Activated CD4-positive, alpha-beta memory T cell treated with anti-CD3 and anti-CD28 coated beads for 36 hours (primary cell): Measurements from ENCODE around the gene TSEN54. TPM values are rescaled to one million over a fixed set of nuclear protein-coding genes. Genes with fewer than 3 reads are reported as not detected.

Source experiments
- CTCF ChIA-PET: fragments of 350-600 bp; sonication (Branson Sonifier 250); formaldehyde crosslinking; loops from one replicate; lab custom pipeline; 2021; ENCODE audit warnings: antibody characterized with exemption, inconsistent platforms; lab: Charles Lee
- POLR2A ChIA-PET: fragments of 350-600 bp; sonication (Branson Sonifier 250); formaldehyde crosslinking; loops from one replicate; lab custom pipeline; 2021; ENCODE audit warnings: antibody characterized with exemption; lab: Charles Lee
- DNase-seq: peaks from one replicate; pipeline ENCODE4 v3.0.0-alpha.2; 2020
- H3K27ac Mint-ChIP-seq: one replicate; pipeline ENCODE4 v1.8.0; 2021; ENCODE audit warnings: mixed read lengths
- H3K27me3 Mint-ChIP-seq: one replicate; pipeline ENCODE4 v1.8.0; 2021; ENCODE audit warnings: mixed read lengths
- H3K36me3 Mint-ChIP-seq: one replicate; pipeline ENCODE4 v1.8.0; 2021; ENCODE audit warnings: mixed read lengths
- H3K4me1 Mint-ChIP-seq: one replicate; pipeline ENCODE4 v1.8.0; 2021; ENCODE audit warnings: low read depth, mixed read lengths
- H3K4me3 Mint-ChIP-seq: one replicate; pipeline ENCODE4 v1.8.0; 2021; ENCODE audit warnings: mild to moderate bottlenecking, mixed read lengths
- H3K9me3 Mint-ChIP-seq: one replicate; pipeline ENCODE4 v1.8.0; 2021; ENCODE audit warnings: mixed read lengths
- intact Hi-C: fragments of 100-400 bp; cut with micrococcal nuclease; formaldehyde crosslinking; loops from one replicate; pipeline ENCODE4 v1.15.1; 2023
- total RNA-seq, 2 experiments: library from RNA; stranded (reverse); gene quantifications; one replicate each; pipeline ENCODE4 v1.2.3, GENCODE V29; 2021

TSEN54 gene
- total RNA-seq, 2 experiments from 2014 or later = 34.9 to 39.7 TPM

DNA sequence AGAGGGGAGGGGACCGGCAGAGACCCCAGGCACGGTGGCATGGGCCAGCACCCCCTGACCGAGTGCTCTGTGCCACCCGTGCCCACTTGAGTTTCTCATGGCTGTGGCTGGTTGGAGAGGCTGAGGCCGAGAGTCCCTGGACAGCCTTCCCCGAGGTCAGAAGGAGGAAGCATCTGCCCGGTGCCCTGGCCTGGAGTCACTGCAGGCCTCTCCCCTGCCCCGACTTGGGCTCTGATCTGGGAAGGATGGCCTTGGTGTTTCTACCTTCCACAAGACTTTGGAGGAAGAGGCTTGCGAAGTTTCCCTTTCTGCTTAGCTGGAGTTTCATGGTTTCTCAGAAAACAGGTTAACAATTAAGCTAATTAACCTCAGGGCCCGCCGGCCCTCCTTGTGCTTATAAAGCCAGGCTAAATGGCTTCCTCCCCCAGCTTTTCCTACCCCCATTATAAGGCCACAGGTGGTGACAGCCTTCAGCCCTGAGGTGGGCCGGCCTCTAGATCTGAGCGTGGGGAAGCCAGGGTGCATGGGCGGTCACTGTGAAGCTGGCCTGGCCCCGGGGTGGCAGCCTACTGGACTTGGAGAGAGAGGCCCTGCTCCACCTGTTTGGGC lies 26.5 kb downstream of the TSEN54 start:
- Mint-ChIP-seq H3K9me3 (no peaks in the 10 kb centered on the region), H3K4me3 (no peak overlapping the region), H3K27ac (no peak overlapping the region), H3K36me3 (peaks cover 1% of the 10 kb centered on the region), H3K27me3 (no peaks in the 10 kb centered on the region), H3K4me1 (no peaks in the 10 kb centered on the region)
- POLR2A ChIA-PET = no interaction called here
- intact Hi-C loops = no loop called here
- CTCF ChIA-PET = interaction anchor here (1.0 kb wide), 1 partner anchor 90 kb away, joined by 3 read pairs; the partner anchor contains the start of gene SMIM5
- DNase-seq = no peak

DNA sequence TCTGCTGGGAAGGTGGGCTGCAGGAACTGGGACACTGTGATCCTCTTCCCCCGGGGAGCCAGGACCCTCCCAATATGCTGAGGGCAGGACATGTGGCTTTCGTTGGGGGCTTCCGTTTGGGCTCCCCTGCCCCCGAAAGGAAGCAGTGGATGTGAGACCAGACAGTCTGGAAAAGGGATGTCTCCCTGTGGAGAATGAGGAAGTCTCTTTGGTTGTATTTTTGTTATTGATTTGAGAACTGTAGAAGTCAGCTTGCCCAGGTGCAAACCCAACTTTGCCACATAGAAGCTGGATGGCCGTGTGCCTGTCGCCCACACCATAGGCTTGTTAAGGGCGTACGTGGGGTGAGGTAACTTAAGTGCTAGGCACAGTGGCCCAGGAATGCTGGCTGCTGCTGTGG lies 27.9 kb downstream of the TSEN54 start:
- H3K27me3 Mint-ChIP-seq = no peaks in the 10 kb centered on the region
- CTCF ChIA-PET = interaction anchor here (0.7 kb wide), 1 partner anchor 195 kb away, joined by 3 read pairs; no protein-coding TSS in a partner anchor
- H3K9me3 Mint-ChIP-seq = no peaks in the 10 kb centered on the region

DNA sequence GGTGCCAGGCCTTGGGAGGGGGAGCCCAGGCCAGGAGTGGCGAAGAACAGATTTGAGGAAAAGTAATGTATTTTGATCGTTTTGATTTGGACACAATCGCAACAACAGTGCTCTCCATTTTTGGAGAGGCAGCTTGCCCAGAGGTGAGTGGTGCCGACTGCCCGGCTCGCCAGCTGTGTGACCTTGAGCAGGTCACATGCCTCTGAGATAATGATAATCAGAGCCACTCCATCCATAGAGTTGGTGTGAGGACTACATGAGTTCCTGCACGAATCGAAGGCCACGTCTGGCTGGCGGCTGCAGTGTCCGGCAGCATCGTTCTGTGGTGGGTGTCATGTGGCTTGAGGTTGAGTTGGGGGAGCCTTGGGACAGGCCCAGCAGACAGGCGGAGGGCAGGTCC lies 29.9 kb downstream of the TSEN54 start:
- Mint-ChIP-seq H3K27ac (no peak overlapping the region), H3K9me3 (no peaks in the 10 kb centered on the region), H3K4me3 (no peak overlapping the region), H3K4me1 (no peaks in the 10 kb centered on the region), H3K27me3 (no peaks in the 10 kb centered on the region), H3K36me3 (peaks cover 1% of the 10 kb centered on the region)
- ChIA-PET POLR2A (no interaction called here), CTCF (no interaction called here)
- intact Hi-C loops = no loop called here
- no peak for DNase-seq

More for the DNA sequence above, 27.9 kb downstream of the TSEN54 start:
- no peak for DNase-seq
- intact Hi-C loops = no loop called here
- H3K4me3 Mint-ChIP-seq = no peak overlapping the region
- H3K36me3 Mint-ChIP-seq = peaks cover 1% of the 10 kb centered on the region
- H3K27ac Mint-ChIP-seq = no peak overlapping the region
- POLR2A ChIA-PET = no interaction called here
- no peaks in the 10 kb centered on the region for H3K4me1 Mint-ChIP-seq

DNA sequence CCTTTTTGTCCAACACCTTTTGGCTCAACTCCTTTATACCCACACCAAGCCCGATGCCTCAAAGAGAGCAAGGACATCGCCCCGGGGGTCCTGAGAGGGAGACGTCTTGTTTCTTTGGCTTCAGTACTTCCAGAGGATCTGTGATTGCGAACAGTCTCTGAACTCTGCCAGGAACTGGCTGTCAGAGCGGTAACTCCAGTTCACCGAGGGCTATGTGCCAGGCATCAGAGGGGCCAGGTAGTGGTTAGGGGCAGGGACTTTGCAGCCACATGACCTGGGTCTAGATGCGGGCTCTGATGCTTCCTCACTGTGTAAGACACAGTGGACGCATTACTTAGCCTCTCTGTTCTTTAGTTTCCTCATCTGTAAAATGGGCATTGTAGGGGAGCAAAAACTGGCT lies 30.8 kb downstream of the TSEN54 start:
- peaks cover 1% of the 10 kb centered on the region for H3K36me3 Mint-ChIP-seq
- no peak overlapping the region for H3K27ac Mint-ChIP-seq
- ChIA-PET POLR2A (no interaction called here), CTCF (interaction anchor here (1.4 kb wide), 1 partner anchor 54 kb away, joined by 3 read pairs; no protein-coding TSS in a partner anchor)
- intact Hi-C loops = no loop called here
- no peaks in the 10 kb centered on the region for H3K9me3 Mint-ChIP-seq
- H3K4me3 Mint-ChIP-seq = no peak overlapping the region
- no peak for DNase-seq
- no peaks in the 10 kb centered on the region for H3K4me1 Mint-ChIP-seq
- no peaks in the 10 kb centered on the region for H3K27me3 Mint-ChIP-seq

DNA sequence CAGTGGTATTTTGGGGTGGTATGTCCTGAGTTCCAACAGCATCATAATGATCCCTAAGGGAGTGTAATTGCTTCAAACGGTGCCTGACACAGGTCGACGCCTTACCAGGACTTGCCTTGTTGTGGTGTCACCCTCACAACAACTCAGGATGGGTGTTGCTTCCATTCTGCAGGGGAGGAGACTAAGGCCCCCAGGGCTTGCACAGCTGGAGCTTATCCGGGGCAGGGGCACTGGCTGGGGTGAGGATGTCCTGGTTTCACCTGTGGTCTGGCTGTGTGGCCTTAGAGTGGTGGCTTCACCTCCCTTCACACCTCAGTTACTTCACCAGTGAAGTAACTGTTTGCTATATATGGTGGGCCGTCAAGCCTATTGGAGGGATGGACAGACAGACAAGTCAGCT lies 32.5 kb downstream of the TSEN54 start:
- Mint-ChIP-seq H3K27me3 (no peaks in the 10 kb centered on the region), H3K27ac (no peak overlapping the region), H3K36me3 (no peaks in the 10 kb centered on the region), H3K9me3 (no peaks in the 10 kb centered on the region), H3K4me3 (no peak overlapping the region), H3K4me1 (no peaks in the 10 kb centered on the region)
- intact Hi-C loops = no loop called here
- no peak for DNase-seq
- ChIA-PET CTCF (no interaction called here), POLR2A (no interaction called here)

DNA sequence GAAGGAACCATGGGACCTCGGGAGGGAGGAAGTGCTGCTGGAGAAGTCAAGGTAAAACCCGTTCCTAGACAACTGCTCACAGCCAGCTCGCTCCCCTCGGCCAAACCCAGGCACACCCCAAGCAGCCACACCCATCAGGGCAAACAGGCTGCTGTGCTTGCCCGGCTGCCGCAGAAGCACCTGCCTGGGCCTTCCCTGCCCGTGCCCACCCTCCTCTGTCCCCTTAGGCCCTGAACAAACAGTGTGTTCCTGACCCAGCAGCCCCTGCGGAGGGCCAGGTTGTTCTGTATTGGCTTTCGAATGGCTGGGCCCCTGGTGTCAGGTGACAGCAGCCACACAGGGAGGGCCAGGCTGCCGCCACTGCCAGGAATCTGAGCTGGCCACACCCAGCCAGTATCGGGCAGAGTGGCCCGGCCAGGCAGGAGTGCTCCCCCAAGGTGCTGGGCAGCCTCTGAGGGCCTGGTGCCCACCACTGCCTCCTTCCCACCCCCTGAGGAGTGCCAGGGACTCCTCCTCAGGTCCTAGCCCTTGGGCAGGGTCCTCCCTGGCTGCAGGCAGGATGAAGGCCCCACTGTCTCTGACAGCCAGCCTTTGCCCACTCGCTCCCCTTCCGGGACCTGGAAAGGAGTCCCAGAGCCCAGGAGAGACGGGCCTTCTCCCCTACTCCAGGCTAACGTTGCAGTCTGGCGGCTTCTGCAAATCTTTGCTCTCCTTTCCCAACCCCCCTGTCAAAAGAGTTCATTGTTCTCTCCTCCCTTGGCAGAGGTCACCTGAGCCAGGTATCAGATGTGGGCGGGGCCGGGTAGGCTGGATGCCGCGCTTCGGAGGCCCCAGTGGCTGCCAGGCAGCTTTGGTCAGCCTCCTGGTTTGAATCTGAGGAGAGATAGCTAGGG lies 33.2 kb downstream of the TSEN54 start:
- no peaks in the 10 kb centered on the region for H3K36me3 Mint-ChIP-seq
- H3K27me3 Mint-ChIP-seq = no peaks in the 10 kb centered on the region
- H3K4me3 Mint-ChIP-seq = no peak overlapping the region
- intact Hi-C loops = no loop called here
- ChIA-PET POLR2A (no interaction called here), CTCF (interaction anchor here (0.9 kb wide), 1 partner anchor 199 kb away, joined by 3 read pairs; no protein-coding TSS in a partner anchor)
- no peaks in the 10 kb centered on the region for H3K4me1 Mint-ChIP-seq
- H3K9me3 Mint-ChIP-seq = no peaks in the 10 kb centered on the region
- DNase-seq = no peak
- no peak overlapping the region for H3K27ac Mint-ChIP-seq

DNA sequence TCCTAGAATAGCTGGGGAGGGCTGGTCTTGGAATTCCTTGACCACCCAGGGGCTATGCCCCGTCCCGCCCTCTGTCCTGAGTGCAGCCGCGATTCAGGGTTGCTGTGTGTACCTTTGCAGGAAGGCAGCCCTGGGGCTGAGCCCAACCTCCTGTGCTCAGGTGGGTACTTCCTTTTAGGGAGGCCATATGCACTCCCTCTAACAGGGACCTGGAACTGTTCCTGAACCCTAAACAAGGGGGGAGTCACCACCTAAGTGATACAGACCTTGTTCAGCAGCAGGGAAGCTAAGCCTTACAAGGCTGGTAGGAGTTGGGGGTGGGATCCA lies 33.8 kb downstream of the TSEN54 start:
- H3K4me3 Mint-ChIP-seq = no peak overlapping the region
- no peaks in the 10 kb centered on the region for H3K9me3 Mint-ChIP-seq
- H3K4me1 Mint-ChIP-seq = no peaks in the 10 kb centered on the region
- H3K27me3 Mint-ChIP-seq = no peaks in the 10 kb centered on the region
- no peak overlapping the region for H3K27ac Mint-ChIP-seq
- ChIA-PET POLR2A (interaction anchor here (0.6 kb wide), 1 partner anchor 128 kb away, joined by 5 read pairs; no protein-coding TSS in a partner anchor), CTCF (interaction anchor here (0.9 kb wide), 1 partner anchor 198 kb away, joined by 3 read pairs; no protein-coding TSS in a partner anchor)
- DNase-seq = no peak
- H3K36me3 Mint-ChIP-seq = no peaks in the 10 kb centered on the region
- intact Hi-C loops = no loop called here

DNA sequence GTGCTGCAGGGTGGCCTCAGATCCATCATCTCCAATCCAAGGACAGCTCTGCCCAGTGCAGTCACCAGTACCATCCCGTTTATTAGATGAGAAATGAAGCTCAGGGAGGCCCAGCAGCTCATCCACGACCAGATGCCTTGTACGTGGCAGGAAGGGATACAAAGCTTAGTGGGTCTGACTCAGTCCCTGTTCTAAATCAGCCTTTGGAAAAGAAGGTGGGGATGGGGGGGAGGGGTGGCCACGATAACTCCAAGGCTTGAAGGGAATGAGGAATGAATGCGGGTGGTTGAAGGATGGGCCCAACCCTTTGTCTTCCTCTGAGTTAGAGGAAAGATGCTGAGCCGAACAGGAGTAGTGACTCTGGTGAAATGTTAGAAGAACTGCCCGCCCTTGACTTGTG lies 34.9 kb downstream of the TSEN54 start:
- intact Hi-C loops = no loop called here
- Mint-ChIP-seq H3K4me3 (no peak overlapping the region), H3K36me3 (no peaks in the 10 kb centered on the region), H3K27ac (no peak overlapping the region), H3K27me3 (no peaks in the 10 kb centered on the region), H3K4me1 (no peaks in the 10 kb centered on the region), H3K9me3 (no peaks in the 10 kb centered on the region)
- ChIA-PET CTCF (interaction anchor here (0.6 to 0.9 kb wide), 2 partner anchors 82 kb away, joined by 3 read pairs; partner anchors contain the start of gene SMIM5), POLR2A (no interaction called here)
- no peak for DNase-seq

DNA sequence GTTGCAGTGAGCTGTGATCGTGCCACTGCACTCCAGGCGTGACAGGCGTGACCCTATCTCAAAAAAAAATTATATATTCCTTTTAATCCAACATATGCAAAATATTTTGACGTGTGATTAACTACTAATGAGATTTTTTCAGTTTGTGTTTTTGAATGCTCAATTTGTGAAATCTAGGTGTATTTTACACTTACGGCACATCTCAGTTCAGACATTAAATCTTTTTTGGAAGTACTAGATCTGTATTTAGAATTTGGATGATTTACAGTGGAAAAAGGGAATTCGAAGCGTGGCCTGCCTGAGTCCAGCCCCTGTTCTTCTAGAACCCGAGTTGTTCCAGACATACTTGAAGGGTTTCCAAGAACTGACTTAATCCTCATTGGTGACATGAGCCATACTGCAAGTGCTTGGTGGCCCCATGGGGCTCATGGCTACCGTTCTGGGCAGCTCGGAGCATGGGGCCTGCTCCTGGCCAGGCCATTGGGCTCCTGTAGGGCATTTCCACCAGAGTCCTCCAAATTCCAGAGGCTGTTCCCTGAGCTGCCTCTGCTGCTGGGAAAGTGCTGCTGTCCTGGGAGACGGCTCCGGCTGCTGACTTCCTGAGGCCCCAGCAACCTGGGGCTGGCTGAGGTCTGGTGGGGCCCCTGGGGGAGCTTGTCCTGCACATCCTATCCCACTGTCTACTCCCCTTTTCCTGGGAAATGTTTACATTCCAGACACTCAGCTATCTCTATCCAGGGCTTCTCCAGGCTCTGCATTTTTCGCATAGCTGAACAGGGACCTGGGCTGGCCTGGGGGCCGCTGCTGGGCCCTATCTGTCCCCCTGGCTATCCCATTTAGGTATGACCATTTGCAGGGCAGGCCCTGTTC lies 36.3 kb downstream of the TSEN54 start:
- no peaks in the 10 kb centered on the region for H3K36me3 Mint-ChIP-seq
- POLR2A ChIA-PET = no interaction called here
- intact Hi-C loops = no loop called here
- no peak for DNase-seq
- no peak overlapping the region for H3K27ac Mint-ChIP-seq
- H3K4me1 Mint-ChIP-seq = no peaks in the 10 kb centered on the region
- no peak overlapping the region for H3K4me3 Mint-ChIP-seq
- H3K27me3 Mint-ChIP-seq = no peaks in the 10 kb centered on the region
- H3K9me3 Mint-ChIP-seq = no peaks in the 10 kb centered on the region
- CTCF ChIA-PET = interaction anchor here (0.9 to 1.7 kb wide), 2 partner anchors 49 to 81 kb away, joined by 3 to 6 read pairs; partner anchors contain the start of gene SMIM5

DNA sequence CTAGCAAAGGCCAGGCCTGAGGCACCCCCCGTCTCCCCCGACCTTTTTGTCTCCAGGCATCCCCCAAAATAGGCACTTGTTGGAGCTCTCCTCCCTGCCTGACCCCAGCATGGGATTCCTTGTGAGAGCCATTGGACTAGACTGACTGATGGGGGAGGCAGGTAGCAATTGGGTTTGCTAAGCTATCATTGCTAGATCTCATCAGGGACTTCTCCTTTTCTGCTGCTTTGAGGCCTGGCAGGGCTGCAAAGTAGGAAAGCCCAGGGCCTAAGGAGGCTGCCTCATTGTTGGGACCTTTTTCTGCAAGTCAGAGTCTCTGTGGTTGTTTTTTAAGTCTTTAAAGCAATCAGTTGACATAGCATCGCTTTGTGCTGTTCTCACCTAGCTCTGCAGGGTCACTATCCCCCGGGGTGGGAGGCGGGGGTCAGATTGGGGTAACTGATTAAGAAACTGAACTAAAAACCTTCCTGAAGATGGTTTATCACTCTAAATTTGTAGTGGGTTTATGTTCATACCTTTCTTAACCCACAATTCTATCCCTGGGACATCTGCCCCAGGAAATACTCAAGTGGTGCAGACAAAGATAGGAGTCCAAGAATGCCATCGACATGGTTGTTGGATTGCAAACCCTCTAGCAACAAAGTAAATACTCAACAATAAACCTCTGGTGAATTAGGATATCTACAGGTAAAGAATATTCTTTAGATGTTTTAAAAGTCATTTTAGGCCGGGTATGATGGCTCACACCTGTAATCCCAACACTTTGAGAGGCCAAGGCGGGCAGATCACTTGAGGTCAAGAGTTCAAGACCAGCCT lies 37.2 kb downstream of the TSEN54 start:
- Mint-ChIP-seq H3K36me3 (no peaks in the 10 kb centered on the region), H3K4me1 (no peaks in the 10 kb centered on the region), H3K27me3 (no peaks in the 10 kb centered on the region), H3K27ac (no peak overlapping the region), H3K9me3 (no peaks in the 10 kb centered on the region), H3K4me3 (no peak overlapping the region)
- intact Hi-C loops = no loop called here
- CTCF ChIA-PET = interaction anchor here (0.7 to 1.7 kb wide), 2 partner anchors 35 to 48 kb away, joined by 3 to 6 read pairs; no protein-coding TSS in a partner anchor
- POLR2A ChIA-PET = no interaction called here
- DNase-seq = no peak

DNA sequence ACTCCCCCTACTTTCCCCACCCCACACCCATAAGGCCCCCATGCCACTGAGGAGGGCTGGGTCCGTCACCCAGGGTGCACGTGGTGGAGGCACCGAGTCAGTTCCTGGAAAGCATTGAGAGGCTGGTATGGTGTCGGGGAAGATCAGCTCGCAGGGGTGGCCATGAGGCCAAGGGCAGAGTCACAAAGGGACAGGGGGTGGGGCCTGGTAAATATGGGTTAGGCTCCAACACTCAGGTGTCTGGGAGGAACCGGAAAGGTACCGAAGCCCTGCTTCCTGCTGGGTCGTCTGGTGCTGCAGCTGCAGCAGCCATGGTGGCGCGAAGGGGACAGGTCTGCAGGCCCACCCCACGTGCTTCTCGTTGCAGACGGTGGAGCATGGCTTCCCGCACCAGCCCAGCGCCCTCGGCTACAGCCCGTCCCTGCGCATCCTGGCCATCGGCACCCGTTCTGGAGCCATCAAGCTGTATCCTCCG lies 39.4 kb downstream of the TSEN54 start:
- no peak overlapping the region for H3K27ac Mint-ChIP-seq
- POLR2A ChIA-PET = no interaction called here
- CTCF ChIA-PET = no interaction called here
- intact Hi-C loops = no loop called here
- no peak overlapping the region for H3K4me3 Mint-ChIP-seq
- no peaks in the 10 kb centered on the region for H3K4me1 Mint-ChIP-seq
- no peaks in the 10 kb centered on the region for H3K36me3 Mint-ChIP-seq
- DNase-seq = no peak
- no peaks in the 10 kb centered on the region for H3K27me3 Mint-ChIP-seq
- H3K9me3 Mint-ChIP-seq = no peaks in the 10 kb centered on the region
